ENCODE measurements around the gene CHRM5.
"Not testable (repeated sequence)": the region's sequence is repeated elsewhere in the genome, so short reads cannot be mapped to it uniquely, and the experiment has no call there.

The CHRM5 gene

DNA sequence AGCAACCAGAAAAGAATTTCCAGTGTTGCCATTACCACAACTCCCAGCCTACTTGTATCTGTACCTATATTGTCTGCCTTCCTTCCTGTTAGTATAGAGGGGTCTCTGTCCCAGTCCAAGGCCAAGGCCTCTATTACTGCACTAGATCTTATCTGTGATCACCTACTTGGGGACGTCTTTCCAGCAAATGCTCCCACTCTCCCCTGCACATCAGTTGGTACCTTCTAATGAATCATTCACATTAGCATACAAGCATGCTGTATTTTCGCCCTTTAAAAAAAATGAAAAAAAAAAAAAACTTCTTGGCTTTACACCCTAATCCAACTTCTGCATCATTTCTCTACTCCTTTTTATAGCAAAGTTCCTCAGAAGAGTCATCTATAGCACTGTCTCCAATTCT, 75.5 kb downstream of the CHRM5 start:
- no peak for DNase-seq

DNA sequence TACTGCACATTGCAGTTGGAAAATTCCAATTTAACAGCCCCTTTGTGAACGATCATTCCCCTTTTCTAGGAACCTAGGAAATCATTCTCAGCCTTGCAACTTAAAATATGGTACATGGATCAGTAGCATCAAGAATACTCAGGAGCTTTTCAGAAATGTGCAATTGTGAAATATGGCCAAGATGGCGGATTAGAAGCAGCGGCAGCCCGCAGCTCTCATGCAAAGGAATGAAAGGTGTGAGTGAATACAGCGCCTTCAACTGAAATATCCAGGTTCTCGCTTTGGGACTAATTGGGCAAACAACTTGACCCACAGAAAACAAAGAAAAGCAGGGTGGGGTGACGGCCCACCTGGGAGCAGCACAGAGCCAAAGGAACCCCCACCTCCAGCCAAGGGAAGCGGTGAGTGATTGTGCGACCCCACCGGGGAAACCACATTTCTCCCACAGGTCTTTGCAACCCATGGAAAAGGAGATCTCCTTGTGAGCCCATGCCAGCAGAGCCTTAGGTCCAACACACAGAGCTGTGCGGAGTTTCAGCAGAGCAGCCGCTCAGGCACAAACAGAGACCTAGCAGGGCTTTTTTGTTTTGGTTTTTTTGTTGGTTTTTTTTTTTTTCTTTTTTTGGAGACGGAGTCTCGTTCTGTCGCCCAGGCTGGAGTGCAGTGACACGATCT, 78.3 kb downstream of the CHRM5 start:
- DNase-seq, result no peak

DNA sequence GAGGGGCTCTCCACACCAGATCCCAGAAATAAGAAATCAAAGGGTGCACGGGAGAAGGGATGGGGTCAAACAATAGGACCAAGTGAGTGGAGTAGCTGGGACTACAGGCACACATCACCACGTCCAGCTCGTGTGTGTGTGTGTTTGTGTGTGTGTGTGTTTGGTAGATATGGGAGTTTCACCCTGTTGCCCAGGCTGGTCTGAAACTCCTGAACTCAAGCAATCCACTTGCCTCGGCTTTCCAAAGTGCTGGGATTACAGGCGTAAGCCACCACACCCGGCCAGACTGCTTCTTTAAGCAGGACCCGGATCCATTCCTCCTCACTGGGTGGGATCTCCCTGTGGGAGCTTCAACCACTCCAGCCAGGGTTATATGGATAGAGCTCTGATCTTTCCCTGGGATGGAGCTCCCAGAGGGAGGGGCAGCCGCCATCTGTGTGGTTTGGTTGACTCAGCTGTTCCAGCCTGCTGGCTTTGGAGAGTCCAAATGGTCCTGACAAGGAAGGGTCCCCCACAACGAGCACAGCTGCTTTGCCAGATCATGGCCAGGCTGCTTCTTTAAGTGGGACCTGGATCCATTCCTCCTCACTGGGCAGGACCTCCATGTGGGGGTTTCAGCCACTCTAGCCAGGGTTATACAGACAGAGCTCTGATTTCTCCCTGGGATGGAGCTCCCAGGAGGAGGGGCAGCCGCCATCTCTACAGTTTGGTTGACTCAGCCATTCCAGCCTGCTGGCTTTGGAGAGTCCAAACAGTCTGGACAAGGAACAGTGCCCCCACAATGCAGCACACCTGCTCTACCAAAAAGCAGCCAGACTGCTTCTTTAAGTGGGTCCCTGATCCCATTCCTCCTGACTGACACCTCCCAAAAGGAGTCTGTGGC, 79.8 kb downstream of the CHRM5 start:
- DNase-seq, result no peak

DNA sequence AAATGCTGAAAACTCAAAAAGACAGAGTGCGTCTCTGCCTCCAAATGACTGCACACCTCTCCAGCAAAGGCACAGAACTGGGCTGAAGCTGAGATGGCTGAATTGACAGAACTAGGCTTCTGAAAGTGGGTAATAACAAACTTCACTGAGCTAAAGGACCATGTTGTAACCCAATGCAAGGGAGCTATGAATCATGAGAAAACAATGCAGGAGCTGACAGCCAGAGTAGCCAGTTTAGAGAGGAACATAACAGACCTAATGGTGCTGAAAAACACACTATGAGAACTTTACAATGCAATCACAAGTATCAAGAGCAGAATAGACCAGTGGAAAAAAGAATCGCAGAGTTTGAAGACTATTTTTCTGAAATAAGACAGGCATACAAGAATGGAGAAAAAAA, 80.8 kb downstream of the CHRM5 start:
- DNase-seq, result no peak

DNA sequence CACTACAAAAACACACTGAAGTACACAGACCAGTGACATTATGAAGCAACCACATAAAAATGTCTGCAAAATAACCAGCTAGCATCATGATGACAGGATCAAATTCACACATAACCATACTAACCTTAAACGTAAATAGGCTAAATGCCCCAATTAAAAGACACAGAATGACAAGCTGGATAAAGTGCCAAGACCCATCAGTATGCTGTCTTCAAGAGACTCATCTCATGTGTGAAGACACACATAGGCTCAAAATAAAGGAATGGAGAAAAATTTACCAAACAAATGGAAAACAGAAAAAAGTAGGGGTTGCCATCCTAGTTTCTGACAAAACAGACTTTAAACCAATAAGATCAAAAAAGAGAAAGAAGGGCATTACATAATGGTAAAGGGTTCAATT, 82.1 kb downstream of the CHRM5 start:
- DNase-seq, result not testable (repeated sequence)

DNA sequence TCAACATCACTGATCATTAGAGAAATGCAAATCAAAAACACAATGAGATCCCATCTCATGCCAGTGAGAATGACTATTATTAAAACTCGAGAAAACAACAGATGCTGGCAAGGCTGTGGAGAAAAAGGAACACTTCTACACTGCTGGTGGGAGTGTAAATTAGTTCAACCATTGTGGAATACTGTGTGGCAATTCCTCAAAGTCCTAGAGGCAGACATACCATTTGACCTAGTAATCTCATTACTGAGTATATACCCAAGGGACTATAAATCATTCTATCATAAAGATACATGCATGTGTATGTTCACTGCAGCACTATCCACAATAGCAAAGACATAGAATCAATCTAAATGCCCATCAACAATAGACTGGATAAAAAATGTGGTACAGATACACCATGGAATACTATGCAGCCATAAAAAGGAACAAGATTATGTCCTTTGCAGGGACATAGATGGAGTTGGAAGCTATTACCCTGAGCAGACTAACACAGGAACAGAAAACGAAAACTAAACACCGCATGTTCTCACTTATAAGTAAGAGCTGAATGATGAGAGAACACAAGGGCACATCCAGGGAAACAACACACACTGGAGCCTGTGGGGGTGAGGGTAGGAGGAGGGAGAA, 85.9 kb downstream of the CHRM5 start:
- no peak for DNase-seq

DNA sequence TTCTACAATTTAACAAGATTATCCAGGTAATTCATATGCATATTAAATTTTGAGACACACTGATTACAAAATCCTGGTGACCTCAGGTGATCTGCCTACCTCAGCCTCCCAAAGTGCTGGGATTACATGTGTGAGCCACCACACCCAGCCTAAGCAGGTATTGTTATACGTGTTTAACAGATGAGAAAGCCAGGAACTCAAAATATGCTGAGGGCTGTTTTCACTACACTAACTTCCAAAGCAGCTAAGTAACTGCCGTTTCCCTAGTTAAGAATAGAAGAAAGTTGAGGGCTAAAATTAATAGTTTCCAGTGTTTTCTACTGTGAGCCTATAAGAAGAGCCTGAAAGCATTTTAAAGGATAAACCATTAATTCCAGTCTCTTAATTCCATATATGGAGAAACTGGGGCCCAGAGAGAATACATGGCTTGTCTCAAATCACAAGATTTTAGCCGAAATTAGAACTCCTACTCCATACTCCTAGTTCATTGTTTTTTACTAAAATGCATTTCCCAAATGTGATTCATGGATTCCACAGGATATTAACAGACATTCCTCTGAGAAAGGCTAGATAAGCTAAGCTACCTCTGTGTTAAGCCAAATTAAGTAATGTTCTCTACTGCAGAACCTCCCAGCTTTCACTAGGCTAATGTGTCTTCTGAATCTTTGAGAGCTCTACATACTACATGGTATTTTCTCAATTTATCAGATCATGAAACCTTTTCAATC, 87.7 kb downstream of the CHRM5 start:
- no peak for DNase-seq

DNA sequence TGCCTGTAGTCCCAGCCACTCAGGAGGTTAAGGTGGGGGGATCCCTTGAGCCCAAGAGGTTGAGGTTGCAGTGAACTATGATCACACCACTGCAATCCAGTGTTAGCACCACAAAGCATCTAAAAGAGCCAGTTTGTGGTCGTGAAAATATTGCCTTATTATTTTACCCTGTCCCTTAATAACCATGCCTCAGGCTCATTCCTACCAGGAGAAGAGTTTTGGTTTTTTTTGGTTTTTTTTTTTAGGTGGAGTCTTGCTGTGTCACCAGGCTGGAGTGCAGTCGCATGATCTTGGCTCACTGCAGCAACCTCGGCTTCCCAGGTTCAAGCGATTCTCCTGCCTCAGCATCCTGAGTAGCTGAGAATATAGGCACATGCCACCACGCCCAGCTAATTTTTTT, 88.6 kb downstream of the CHRM5 start:
- DNase-seq, result no peak

DNA sequence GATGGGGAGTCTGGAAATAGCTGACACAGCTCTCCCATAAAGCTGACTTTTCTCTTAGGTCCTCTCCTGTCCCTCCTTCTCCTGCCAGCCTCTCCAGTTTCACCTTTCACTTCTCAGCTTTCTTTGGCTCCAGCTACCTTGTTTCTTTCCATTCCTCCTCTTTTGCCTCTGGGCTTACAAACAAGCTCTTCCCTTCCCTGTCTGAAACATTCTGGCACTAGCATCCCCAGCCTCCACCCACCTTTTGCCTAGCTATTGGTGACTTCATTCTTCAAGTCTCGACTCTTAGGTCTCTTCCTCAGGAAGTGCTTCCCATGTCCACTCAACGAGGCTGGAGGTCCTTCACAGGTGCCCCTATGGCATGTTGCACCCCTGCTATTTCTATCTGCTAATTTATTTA, 91.2 kb downstream of the CHRM5 start:
- no peak for DNase-seq

DNA sequence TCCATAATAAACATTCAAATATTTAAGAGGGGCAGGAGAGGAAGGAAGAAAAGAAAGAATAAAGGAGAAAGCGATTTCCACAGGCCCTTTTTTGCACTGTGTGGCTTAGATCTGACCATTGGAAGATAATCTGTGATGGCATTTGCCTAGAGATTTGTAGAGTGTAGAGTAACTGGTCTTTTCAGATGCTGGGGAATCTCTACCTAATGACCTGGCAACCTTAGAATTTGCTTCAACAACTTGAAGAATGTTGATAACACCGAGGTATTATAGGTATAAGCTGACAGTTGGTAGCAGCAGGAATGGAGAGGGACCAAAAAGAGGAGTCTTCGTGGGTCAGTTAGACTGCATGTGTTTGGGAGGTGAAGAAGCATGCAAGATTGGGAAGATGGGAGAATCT, 91.6 kb downstream of the CHRM5 start:
- DNase-seq, result no peak

DNA sequence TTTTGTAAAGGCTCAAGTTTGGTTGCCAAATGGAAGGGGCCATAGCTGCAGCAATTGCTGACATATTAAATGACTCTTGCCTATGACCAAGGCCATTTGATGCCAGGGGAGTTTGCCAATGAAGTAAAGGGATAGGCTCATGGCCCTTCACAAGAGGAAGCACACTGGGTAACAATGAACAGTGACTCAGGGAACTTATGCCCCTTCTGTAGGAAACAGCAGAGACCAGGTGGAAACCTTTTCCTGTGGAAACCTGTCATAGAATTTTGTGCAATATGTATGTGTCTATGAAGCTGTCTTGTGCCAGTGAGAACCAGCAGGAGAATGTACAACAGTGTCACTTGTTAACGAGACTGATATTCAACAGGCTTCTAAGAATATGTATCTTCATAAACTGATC, 96.1 kb downstream of the CHRM5 start:
- DNase-seq, result no peak

DNA sequence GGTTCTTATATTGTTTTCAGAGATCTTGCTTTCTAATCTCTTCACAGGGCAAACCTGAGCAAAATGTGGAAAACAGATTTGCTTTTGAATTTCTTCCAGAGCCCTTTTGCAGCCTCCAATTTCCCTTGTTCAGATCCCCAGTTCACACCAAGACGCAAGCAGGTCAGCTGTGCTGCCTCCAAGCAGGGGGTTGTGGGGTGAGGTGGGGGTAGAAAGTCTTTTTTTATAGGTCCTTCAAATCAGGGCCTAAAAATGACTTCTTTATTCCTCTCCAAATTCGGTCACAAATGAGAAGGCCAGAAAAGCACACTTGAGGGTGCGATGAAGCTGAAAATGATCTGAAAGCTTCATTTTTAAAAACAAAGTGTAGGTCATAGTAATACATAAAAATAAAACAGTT, 97.0 kb downstream of the CHRM5 start:
- no peak for DNase-seq

DNA sequence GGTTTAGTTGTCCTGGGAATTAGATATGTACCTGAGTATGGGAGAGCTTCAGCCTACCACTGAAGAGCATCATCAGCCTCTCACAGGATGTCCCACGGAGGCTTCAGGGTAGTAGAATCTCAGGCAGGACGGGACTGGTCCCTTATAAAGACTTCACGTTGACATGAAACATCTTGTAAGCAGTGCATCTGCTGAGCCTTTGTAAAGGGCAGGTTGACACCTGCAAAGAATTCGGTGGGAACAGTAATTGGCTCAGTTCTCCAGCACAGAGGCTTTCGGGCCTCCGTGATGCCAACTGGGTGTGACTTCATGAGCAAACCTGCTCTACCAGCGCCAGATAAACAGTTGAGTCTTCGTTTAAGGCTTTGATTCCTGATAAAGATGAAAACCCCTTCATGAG, 97.6 kb downstream of the CHRM5 start:
- no peak for DNase-seq

DNA sequence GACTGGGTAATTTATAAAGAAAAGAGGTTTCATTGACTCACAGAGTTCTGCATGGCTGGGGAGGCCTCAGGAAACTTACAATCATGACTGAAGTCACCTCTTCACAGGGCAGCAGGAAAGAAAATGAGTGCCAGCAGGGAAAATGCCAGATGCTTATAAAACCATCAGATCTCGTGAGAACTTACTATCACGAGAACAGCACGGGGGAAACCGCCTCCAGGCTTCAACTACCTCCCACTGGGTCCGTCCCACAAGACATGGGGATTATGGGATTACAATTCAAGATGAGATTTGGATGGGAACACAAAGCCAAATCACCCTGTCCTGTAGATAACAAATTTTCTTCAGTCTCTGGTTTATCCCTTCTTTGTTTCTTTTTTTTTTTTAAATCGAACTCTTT, 101.7 kb downstream of the CHRM5 start:
- DNase-seq, result no peak

DNA sequence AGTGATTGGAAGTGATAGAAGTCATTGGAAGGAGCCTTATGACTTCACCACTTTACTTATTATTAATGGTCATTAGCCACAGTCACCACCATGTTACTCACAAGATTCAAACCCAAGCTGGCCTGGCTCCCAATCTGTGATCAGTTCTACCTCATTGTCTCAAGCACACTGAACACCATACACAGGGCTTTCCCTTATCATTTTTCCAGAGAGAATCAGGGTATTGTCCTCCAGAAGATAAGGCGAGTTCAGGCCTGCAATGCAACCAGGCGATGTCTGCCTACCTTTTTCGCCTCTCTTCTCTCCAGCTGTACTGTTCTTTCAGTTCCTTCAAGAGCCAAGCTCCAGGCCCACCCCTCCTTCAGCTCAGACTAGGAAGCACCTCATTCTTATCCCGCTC, 108.5 kb downstream of the CHRM5 start:
- DNase-seq, result no peak

DNA sequence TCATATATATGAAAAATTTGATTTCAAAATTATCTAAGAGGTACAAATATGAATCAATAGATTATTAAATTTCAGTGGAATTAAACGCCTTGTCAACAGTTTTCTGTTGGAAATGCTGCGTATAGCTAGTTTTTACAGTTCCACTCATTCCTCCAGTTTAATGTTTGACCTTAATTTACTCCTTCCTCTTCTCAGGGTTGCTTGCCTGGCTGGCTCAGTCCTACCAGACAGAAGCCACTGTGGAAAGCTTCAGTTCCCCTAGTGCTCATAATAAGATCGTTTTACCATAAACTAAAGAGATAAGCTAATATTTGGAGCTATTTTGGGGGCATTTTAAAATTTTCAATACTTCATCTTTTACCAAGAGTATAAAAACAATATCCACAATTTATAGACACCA, 110.6 kb downstream of the CHRM5 start:
- no peak for DNase-seq

DNA sequence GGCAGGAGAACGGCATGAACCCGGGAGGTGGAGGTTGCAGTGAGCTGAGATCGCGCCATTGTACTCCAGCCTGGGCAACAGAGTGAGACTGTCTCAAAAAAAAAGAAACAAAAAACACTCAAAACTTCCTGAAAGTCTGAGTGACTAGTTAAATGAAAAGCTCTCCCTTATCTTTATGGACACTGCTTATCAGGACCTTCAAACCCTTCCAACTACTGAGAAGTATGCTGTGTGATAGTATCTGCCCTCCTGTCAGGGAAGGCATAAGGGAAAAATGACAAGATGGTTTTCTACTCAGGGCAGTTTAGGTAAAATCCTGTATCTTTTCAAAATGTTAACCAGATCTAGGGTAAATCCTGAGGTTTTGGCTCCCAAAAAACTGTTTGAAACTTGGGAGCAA, 111.6 kb downstream of the CHRM5 start:
- no peak for DNase-seq

DNA sequence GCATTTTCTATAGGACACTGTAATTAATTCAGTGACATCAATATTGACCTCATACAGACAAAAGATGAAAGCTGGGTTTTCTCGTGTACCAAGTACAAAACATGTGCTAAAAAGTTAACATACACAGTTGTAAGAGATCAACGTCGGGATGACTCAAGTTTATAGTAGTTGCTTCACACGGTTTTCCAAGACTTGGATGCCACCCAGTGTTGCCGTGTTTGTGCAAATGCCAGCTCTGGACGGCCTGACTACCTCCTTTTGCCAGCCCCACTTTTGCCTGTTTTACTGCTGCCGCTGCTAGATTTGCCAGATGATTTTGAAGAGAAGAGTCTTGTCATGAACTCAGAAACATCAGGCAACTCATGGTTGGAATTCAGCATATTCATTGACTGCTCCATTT, 115.8 kb downstream of the CHRM5 start:
- DNase-seq, result no peak

DNA sequence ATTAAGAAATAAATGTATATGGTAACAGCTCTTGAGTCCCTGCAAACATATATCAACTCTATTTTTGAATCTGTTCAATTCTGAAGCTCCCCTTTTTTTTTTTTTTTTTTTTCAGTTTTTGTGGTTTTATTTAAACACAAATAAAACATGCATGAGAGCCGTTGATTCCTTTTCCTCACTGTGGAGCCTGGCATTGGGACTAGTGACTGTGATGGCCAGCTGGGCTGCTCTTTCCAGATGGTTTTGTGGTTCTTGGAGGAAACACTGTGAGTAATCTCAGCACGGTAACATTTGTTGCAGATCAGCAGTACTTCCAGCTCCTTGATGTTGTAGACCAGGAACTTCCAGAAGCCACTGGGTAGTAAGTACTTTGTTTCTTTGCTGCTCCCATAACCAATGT, 117.4 kb downstream of the CHRM5 start:
- DNase-seq, result no peak

DNA sequence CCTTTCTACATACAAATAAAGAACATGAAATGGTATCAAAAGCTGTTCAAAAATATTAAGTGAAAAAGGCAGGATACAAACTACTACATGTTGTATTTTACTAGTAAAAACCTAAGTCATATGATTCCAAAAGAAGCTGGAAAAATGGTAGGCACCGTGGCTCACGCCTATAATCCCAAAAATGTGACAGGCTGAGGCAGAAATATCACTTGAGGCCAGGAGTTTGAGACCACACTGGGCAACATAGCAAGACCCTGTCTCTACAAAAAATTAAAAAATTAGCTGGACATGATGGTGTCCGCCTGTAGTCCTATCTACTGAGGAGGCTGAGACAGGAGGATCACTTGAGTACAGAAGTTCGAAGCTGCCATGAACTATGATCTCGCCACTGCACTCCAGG, 131.6 kb downstream of the CHRM5 start:
- no peak for DNase-seq

DNA sequence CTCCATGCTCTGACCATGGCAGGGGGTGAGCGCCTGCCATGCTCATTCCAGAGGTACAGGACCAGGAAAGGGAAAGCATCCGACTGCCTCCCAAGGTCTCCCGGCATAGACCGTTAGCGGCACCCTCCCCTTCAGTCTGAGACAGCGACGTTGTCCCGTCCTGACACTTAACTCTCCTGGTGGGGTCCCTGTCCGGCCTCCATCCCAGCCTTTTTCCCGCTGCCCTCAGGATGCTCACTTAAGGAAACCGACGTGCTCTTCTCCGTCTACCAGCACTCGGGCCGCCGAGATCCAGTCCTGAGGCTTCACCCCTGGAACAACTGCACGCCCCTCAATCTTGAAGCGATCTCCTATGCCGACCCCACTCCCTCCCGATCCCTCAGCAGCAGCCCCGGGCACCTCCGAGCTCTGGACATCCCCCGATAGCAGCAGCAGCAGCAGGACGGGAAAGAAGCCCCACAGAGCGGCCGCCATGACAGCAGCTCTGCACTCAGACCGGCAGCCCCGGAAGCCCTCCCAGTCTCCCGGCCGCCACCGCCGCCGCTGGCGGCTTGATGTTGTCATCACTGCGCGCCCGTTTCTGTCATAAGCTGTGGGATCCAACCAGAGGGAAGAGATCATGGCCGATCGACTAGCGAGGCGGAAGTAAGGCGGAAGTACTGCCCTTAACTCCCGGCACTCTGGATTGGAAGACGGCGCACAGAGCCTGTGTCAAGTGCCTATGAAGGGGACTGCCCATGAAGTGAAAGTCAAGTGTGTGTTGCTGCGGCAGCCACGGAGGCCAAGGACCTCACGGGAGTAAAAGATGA, 133.3 kb downstream of the CHRM5 start, which contains the start of the genes EMC7 and PGBD4:
EMC7 (minus strand) TSS at position 497 of the 809 bp plus-strand sequence; CDS start at position 474, 23 bp downstream.
PGBD4 (plus strand) TSS at position 718 of the 809 bp plus-strand sequence. CDS start 449 bp downstream, outside the sequence.
- peak; percentile 83 for DNase-seq
